Gastrocnemius medialis (tissue), 4 donors: ENCODE data around the gene PRMT1. TPM values are rescaled to one million over a fixed set of nuclear protein-coding genes. Genes with fewer than 3 reads are reported as not detected.
A peak's percentile ranks its signal among the peaks of the same experiment; 100 is the strongest.
"Not testable (repeated sequence)": the region's sequence is repeated elsewhere in the genome, so short reads cannot be mapped to it uniquely, and the experiment has no call there.

ENCODE experiments used
- ATAC-seq, 2 donors: fragments of 150-250 bp; one replicate each; pipeline ENCODE4 v1.9.1; 2016
- DNase-seq, 2 donors: peaks; one replicate each; pipeline ENCODE4 v3.0.0-alpha.2; 2019
- H3K27ac ChIP-seq, 4 donors: fragments of 200-600 bp; sonication (generic); 1 replicate in 1 of 4; 2 replicates in 3 of 4; pipeline ENCODE4 v1.5.1; 2016 to 2018; ENCODE audit warnings: mild to moderate bottlenecking in 2 of 4, moderate library complexity in 1 of 4
- H3K27me3 ChIP-seq, 3 donors: fragments of 200-600 bp; sonication (generic) in 2 of 3; 1 replicate in 1 of 3; 2 replicates in 2 of 3; pipeline versions ENCODE4 v1.5.1 to v1.6.0; 2016 to 2019; ENCODE audit warnings: mild to moderate bottlenecking in 1 of 3, moderate library complexity in 1 of 3
- H3K36me3 ChIP-seq, 2 donors: fragments of 200-600 bp; sonication (generic) in 1 of 2; one replicate each; pipeline ENCODE4 v1.5.1; 2017 to 2018
- H3K4me1 ChIP-seq, 2 donors: fragments of 200-600 bp; sonication (generic) in 1 of 2; one replicate each; pipeline ENCODE4 v1.5.1; 2016 to 2017; ENCODE audit warnings: mild to moderate bottlenecking in 2 of 2
- H3K4me3 ChIP-seq, 4 donors: fragments of 200-600 bp; sonication (generic) in 3 of 4; 1 replicate in 1 of 4; 2 replicates in 3 of 4; pipeline ENCODE4 v1.5.1; 2016 to 2019; ENCODE audit warnings: mild to moderate bottlenecking in 2 of 4
- H3K9me3 ChIP-seq, 3 donors: fragments of 200-600 bp; sonication (generic) in 2 of 3; 1 replicate in 1 of 3; 2 replicates in 2 of 3; pipeline ENCODE4 v1.5.1; 2016 to 2019
- POLR2A ChIP-seq, 2 donors: fragments of 450-650 bp; IDR thresholded peaks; one replicate each; pipeline ENCODE4 v1.6.1; 2017; ENCODE audit warnings: antibody characterized with exemption in 2 of 2, mild to moderate bottlenecking in 2 of 2, moderate library complexity in 2 of 2
- in situ Hi-C, 4 donors: fragments of 200-750 bp; cut with MboI; loops; one replicate each; pipeline versions ENCODE4 v1.15.0 to v1.8.0; 2017; ENCODE audit warnings: low sequenced_read_pairs in 4 of 4
- intact Hi-C: fragments of 100-400 bp; cut with DNase I; formaldehyde crosslinking; loops from one replicate; pipeline ENCODE4 v1.15.1; 2023; ENCODE audit warnings: low total_unique reads
- total RNA-seq, 4 donors: library from RNA; depleted of rRNA; stranded (reverse); fragments of >200 nt; gene quantifications; one replicate each; pipeline versions ENCODE4 v1.1.0 to v1.2.3, GENCODE V29; 2016
- TF ChIP-seq, protein P1 (sequence below), 5 experiments: fragments of 450-650 bp in 3 of 5; fragments of 200-600 bp in 2 of 5; sonication (generic) in 2 of 5; IDR thresholded peaks in 4 of 5; conservative IDR thresholded peaks in 1 of 5; 1 replicate in 4 of 5; 2 replicates in 1 of 5; pipeline ENCODE4 v1.5.1; 2016 to 2019; ENCODE audit warnings: antibody characterized with exemption in 5 of 5, mild to moderate bottlenecking in 3 of 5, moderate library complexity in 3 of 5

Gene PRMT1
- total RNA-seq, 4 donors from 2014 or later, result 190 to 242 (median 229) TPM

DNA sequence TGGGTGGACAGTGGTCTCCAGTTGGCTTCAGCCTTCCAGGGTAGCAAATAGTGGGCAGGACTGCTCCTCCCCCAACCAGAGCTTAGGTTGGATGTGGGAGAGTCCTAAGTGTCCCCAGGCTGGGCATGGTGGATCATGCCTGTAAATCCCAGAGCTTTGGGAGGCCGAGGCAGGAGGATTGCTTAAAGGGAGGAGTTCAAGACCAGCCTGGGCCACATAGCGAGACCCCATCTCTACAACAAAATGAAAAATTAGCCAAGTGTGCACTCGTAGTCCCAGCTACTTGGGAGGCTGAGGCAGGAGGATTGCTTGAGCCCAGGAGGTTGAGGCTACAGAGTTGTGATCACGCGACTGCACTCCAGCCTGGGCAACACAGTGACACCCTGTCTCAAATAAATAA is 44.5 kb upstream of the PRMT1 start:
- Histone ChIP-seq H3K36me3 (peaks cover 0 to 5% of the 10 kb centered on the region in 2 donors), H3K4me3 (no peak overlapping the region), H3K27me3 (no peaks in the 10 kb centered on the region), H3K4me1 (peaks cover 7% of the 10 kb centered on the region in 2 donors), H3K9me3 (no peaks in the 10 kb centered on the region), H3K27ac (no peak overlapping the region)
- no peak for ATAC-seq
- no peak for DNase-seq
- TF ChIP-seq, protein P1, sequence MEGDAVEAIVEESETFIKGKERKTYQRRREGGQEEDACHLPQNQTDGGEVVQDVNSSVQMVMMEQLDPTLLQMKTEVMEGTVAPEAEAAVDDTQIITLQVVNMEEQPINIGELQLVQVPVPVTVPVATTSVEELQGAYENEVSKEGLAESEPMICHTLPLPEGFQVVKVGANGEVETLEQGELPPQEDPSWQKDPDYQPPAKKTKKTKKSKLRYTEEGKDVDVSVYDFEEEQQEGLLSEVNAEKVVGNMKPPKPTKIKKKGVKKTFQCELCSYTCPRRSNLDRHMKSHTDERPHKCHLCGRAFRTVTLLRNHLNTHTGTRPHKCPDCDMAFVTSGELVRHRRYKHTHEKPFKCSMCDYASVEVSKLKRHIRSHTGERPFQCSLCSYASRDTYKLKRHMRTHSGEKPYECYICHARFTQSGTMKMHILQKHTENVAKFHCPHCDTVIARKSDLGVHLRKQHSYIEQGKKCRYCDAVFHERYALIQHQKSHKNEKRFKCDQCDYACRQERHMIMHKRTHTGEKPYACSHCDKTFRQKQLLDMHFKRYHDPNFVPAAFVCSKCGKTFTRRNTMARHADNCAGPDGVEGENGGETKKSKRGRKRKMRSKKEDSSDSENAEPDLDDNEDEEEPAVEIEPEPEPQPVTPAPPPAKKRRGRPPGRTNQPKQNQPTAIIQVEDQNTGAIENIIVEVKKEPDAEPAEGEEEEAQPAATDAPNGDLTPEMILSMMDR (IDR thresholded peaks at IDR 0.05 in 4 of 5, conservative IDR thresholded peaks at IDR 0.05 in 1 of 5), result no peak
- TF ChIP-seq POLR2A (IDR thresholded peaks at IDR 0.05), result no peak
- in situ Hi-C loops, result no loop called here
- intact Hi-C loops, result no loop called here

DNA sequence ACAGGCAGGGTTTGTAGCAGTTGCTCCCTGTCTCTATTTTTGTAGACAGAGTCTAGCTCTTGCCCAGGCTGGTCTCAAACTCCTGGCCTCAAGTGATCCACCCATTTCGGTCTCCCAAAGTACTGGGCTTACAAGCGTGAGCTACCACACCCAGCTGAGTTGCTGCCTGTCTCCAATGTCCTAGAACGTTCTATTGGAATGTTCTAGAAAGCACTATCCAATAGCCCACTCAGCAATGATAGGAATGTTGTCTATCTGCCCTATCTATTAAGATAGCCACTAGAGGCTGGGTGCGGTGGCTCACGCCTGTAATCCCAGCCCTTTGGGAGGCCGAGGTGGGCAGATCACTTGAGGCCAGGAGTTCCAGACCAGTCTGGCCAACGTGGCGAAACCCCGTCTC is 43.8 kb upstream of the PRMT1 start:
- H3K27me3 ChIP-seq, H3K9me3 ChIP-seq, in situ Hi-C loops, H3K27ac ChIP-seq, ATAC-seq, H3K4me3 ChIP-seq, H3K36me3 ChIP-seq, intact Hi-C loops, DNase-seq, H3K4me1 ChIP-seq: not testable (repeated sequence)

DNA sequence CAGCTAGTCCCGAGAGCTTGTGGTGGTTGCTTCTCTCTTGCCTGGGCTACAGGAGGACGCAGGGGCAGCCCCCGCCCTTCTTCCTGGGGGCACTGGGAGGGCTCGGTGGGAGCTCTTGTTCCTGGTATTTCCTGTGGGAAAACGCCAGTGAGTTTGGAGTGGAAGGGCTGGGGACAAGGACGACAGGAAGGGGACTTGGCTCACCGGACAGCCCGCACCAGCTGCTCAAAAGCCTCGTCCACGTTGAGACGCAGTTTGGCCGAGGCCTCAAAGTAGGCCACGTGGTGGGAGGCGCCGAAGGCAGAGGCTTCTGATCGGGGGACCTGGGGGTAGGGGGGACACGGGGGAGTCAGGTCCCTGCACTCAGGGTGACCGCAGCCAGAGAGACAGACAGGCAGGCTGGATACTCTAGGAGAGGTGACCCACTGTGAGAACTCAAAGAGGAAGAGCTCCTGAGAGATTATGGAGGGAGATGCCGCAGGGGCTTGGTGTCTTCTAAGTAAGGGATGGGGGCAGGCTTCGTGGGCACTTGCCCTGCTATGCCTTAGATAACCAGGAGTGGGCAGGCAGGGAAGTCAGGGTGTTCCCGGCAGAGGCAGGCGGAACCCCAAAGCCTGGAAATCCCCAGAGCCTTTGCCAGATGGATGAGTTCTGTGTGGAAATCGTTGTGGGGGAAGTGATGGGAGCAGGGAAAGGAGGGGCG is 41.4 kb upstream of the PRMT1 start:
- Histone ChIP-seq H3K4me1 (peaks cover 14 to 18% of the 10 kb centered on the region in 2 donors), H3K27me3 (no peaks in the 10 kb centered on the region), H3K27ac (peak overlapping the region; percentile 3 to 39 (median 16)), H3K36me3 (peaks cover 0 to 5% of the 10 kb centered on the region in 2 donors), H3K9me3 (no peaks in the 10 kb centered on the region), H3K4me3 (no peak overlapping the region)
- no peak for DNase-seq
- no peak for ATAC-seq
- in situ Hi-C loops (no loop called here), intact Hi-C loops (no loop called here)
- TF ChIP-seq, protein P1 (IDR thresholded peaks at IDR 0.05 in 4 of 5, conservative IDR thresholded peaks at IDR 0.05 in 1 of 5), result no peak
- no peak for TF ChIP-seq POLR2A (IDR thresholded peaks at IDR 0.05)

DNA sequence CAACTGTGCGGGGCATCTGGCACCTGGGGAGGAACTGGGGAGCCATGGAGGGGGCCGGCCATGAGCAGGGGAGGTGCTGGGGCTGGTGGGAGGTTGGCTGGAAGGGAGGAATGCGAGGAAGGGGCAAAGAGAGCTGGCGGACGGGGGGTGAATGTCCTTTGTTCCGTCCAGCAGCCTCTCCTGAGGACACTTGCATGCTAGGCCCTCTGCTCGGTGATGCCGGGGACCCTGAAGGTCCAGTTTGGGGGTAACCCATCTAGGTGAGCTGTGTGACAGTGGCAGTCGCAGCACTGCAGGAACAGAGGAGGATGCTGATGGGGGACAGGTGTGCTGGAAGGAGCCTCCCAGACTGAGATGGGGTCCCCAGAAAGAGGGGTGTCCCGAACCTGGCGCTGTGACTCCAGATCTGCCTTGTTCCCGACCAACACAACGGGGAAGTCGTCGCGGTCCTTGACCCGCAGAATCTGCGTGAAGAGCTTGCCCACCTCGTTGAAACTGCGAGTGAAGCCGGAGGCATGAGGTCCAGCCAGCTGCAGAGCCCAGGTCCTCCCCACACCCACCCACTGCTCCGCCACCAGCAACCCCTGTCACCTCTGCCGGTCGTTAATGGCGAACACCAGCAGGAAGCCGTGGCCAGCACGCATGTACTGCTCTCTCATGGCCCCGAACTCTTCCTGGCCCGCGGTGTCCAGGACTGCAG is 40.7 kb upstream of the PRMT1 start:
- H3K4me3 ChIP-seq, result no peak overlapping the region
- H3K27ac ChIP-seq, result peak overlapping the region in 1 of 4 donors; percentile 3
- peaks cover 0 to 5% of the 10 kb centered on the region in 2 donors for H3K36me3 ChIP-seq
- H3K27me3 ChIP-seq, result no peaks in the 10 kb centered on the region
- no peak for DNase-seq
- in situ Hi-C loops, result no loop called here
- intact Hi-C loops, result no loop called here
- H3K9me3 ChIP-seq, result no peaks in the 10 kb centered on the region
- TF ChIP-seq POLR2A (IDR thresholded peaks at IDR 0.05), result no peak
- TF ChIP-seq, protein P1 (IDR thresholded peaks at IDR 0.05 in 4 of 5, conservative IDR thresholded peaks at IDR 0.05 in 1 of 5), result no peak
- no peak for ATAC-seq
- peaks cover 10 to 15% of the 10 kb centered on the region in 2 donors for H3K4me1 ChIP-seq
